HepG2 (cell line): ENCODE measurements around the gene PPP3R1. TPM values are rescaled to one million over a fixed set of nuclear protein-coding genes. Genes with fewer than 3 reads are reported as not detected.

Source experiments
- AGO2 ChIP-seq: fragments of 200-400 bp; formaldehyde crosslinking; optimal IDR thresholded peaks from 2 replicates; pipeline ENCODE3; 2017; ENCODE audit warnings: mild to moderate bottlenecking, low read depth, low read length, moderate library complexity
- CBX2 ChIP-seq, 2 experiments: fragments of 200-600 bp in 1 of 2; sonication (generic); formaldehyde crosslinking in 1 of 2; IDR thresholded peaks; 2 replicates each; pipeline versions ENCODE4 v1.7.0 to v1.8.1; 2018 to 2022; ENCODE audit warnings: low read depth in 2 of 2, low read length in 1 of 2, mild to moderate bottlenecking in 1 of 2, missing genetic modification reagents in 1 of 2
- ELF4 ChIP-seq: sonication (generic); formaldehyde crosslinking; IDR thresholded peaks from 2 replicates; pipeline ENCODE4 v1.5.0; 2020; ENCODE audit warnings: missing genetic modification reagents, mild to moderate bottlenecking, moderate library complexity, borderline replicate concordance
- FLYWCH1 ChIP-seq: sonication (generic); formaldehyde crosslinking; IDR thresholded peaks from 2 replicates; pipeline ENCODE4 v1.8.1; 2023; ENCODE audit warnings: mild to moderate bottlenecking, missing genetic modification reagents
- FOXJ3 ChIP-seq: sonication (generic); formaldehyde crosslinking; IDR thresholded peaks from 2 replicates; pipeline ENCODE4 v1.4.0; 2020; ENCODE audit warnings: missing genetic modification reagents, mild to moderate bottlenecking, borderline replicate concordance
- FOXK1 ChIP-seq: sonication (generic); formaldehyde crosslinking; IDR thresholded peaks from 2 replicates; pipeline ENCODE4 v1.4.0; 2020; ENCODE audit warnings: low read depth, missing genetic modification reagents, borderline replicate concordance
- FOXP1 ChIP-seq, 2 experiments: fragments of 450-650 bp in 1 of 2; IDR thresholded peaks; 2 replicates each; pipeline ENCODE4 v1.6.1; 2017 to 2018; ENCODE audit warnings: antibody characterized with exemption in 1 of 2
- GATAD2A ChIP-seq: IDR thresholded peaks from 2 replicates; pipeline ENCODE4 v1.6.1; 2016
- IKZF1 ChIP-seq: fragments of 450-650 bp; IDR thresholded peaks from 2 replicates; pipeline ENCODE4 v1.7.1; 2016
- KAT7 ChIP-seq: IDR thresholded peaks from 2 replicates; pipeline ENCODE4 v1.6.1; 2018; ENCODE audit warnings: borderline replicate concordance, missing compliant biosample characterization
- KLF11 ChIP-seq: IDR thresholded peaks from 2 replicates; pipeline ENCODE4 v1.6.1; 2016; ENCODE audit warnings: missing compliant biosample characterization
- KLF9 ChIP-seq: IDR thresholded peaks from 2 replicates; pipeline ENCODE4 v1.6.1; 2016; ENCODE audit warnings: low read depth
- MAFF ChIP-seq: IDR thresholded peaks from 2 replicates; pipeline ENCODE4 v1.6.1; 2011; ENCODE audit warnings: low read depth, low read length, improper control_type of control experiment
- MED13 ChIP-seq: sonication (generic); formaldehyde crosslinking; IDR thresholded peaks from 2 replicates; pipeline ENCODE4 v1.5.0; 2020; ENCODE audit warnings: missing genetic modification reagents
- NBN ChIP-seq: fragments of 450-650 bp; conservative IDR thresholded peaks from 2 replicates; pipeline ENCODE4 v1.6.1; 2017
- PAX8 ChIP-seq: sonication (generic); formaldehyde crosslinking; IDR thresholded peaks from 2 replicates; pipeline ENCODE4 v1.8.0; 2022; ENCODE audit warnings: mild to moderate bottlenecking, missing genetic modification reagents, borderline replicate concordance
- PCBP1 ChIP-seq: fragments of 200-400 bp; formaldehyde crosslinking; IDR thresholded peaks from 2 replicates; pipeline ENCODE4 v1.6.1; 2017; ENCODE audit warnings: mild to moderate bottlenecking, low read depth, low read length, borderline replicate concordance
- PITX1 ChIP-seq: sonication (generic); formaldehyde crosslinking; IDR thresholded peaks from 2 replicates; pipeline ENCODE4 v1.5.1; 2020; ENCODE audit warnings: mild to moderate bottlenecking, missing genetic modification reagents
- RARA ChIP-seq: IDR thresholded peaks from 2 replicates; pipeline ENCODE4 v1.6.1; 2016; ENCODE audit warnings: missing genetic modification reagents, missing compliant biosample characterization
- RORA ChIP-seq: sonication (generic); formaldehyde crosslinking; IDR thresholded peaks from 2 replicates; pipeline ENCODE4 v1.5.0; 2020; ENCODE audit warnings: mild to moderate bottlenecking, missing genetic modification reagents, moderate library complexity
- TBL1XR1 ChIP-seq: fragments of 150-350 bp; IDR thresholded peaks from 2 replicates; pipeline ENCODE4 v1.6.1; 2014; ENCODE audit warnings: borderline replicate concordance, low read length; ENCODE audit not compliant: partially characterized antibody
- TMF1 ChIP-seq: sonication (generic); formaldehyde crosslinking; IDR thresholded peaks from 2 replicates; pipeline ENCODE4 v1.8.1; 2022; ENCODE audit warnings: low read depth, missing genetic modification reagents
- WIZ ChIP-seq: sonication (generic); formaldehyde crosslinking; IDR thresholded peaks from 2 replicates; pipeline ENCODE4 v1.5.1; 2020; ENCODE audit warnings: mild to moderate bottlenecking, missing genetic modification reagents
- ZNF235 ChIP-seq: sonication (generic); formaldehyde crosslinking; IDR thresholded peaks from 2 replicates; pipeline ENCODE4 v1.8.1; 2023; ENCODE audit warnings: mild to moderate bottlenecking, missing genetic modification reagents, borderline replicate concordance
- ZNF44 ChIP-seq: sonication (generic); formaldehyde crosslinking; IDR thresholded peaks from 2 replicates; pipeline ENCODE4 v1.5.1; 2020; ENCODE audit warnings: mild to moderate bottlenecking, missing genetic modification reagents
- ZNF569 ChIP-seq: sonication (generic); formaldehyde crosslinking; IDR thresholded peaks from 2 replicates; pipeline ENCODE4 v1.5.0; 2020; ENCODE audit warnings: mild to moderate bottlenecking, missing genetic modification reagents, moderate library complexity, borderline replicate concordance
- ZNF660 ChIP-seq: sonication (generic); formaldehyde crosslinking; IDR thresholded peaks from 2 replicates; pipeline ENCODE4 v1.5.1; 2020; ENCODE audit warnings: mild to moderate bottlenecking, low read depth, missing genetic modification reagents, borderline replicate concordance
- ZNF678 ChIP-seq: sonication (generic); formaldehyde crosslinking; IDR thresholded peaks from 2 replicates; pipeline ENCODE4 v1.4.0; 2020; ENCODE audit warnings: mild to moderate bottlenecking, missing genetic modification reagents
- ZNF782 ChIP-seq: sonication (generic); formaldehyde crosslinking; IDR thresholded peaks from 2 replicates; pipeline ENCODE4 v1.4.0; 2020; ENCODE audit warnings: missing genetic modification reagents, mild to moderate bottlenecking, borderline replicate concordance
- polyA plus RNA-seq, 8 experiments: library from polyadenylated mRNA; depleted of rRNA in 3 of 8; stranded (reverse) in 7 of 8; unstranded in 1 of 8; fragments of >200 nt; fragmentation: Illumina TruSeq in 4 of 8; extraction: Trizol in 4 of 8; gene quantifications; 2 replicates each; pipeline versions ENCODE4 v1.2.1 to v1.2.3, GENCODE V29; 2011 to 2016; ENCODE audit warnings: low read depth in 4 of 8, missing spikeins in 1 of 8, mixed read lengths in 1 of 8; ENCODE audit not compliant: insufficient read depth in 1 of 8
- total RNA-seq, 5 experiments: library from RNA; depleted of rRNA; stranded (reverse); fragments of >200 nt; fragmentation: Illumina TruSeq; extraction: Trizol; gene quantifications; 2 replicates each; pipeline ENCODE4 v1.2.3, GENCODE V29; 2016; ENCODE audit warnings: low read depth in 1 of 5
- TF ChIP-seq, protein P1 (sequence below): sonication (generic); formaldehyde crosslinking; IDR thresholded peaks from 2 replicates; pipeline ENCODE4 v1.5.0; 2020; ENCODE audit warnings: missing genetic modification reagents
- TF ChIP-seq, protein P2 (sequence below): IDR thresholded peaks from 2 replicates; pipeline ENCODE4 v1.6.1; 2016; ENCODE audit warnings: low read depth, borderline replicate concordance
- TF ChIP-seq, protein P3 (sequence below): sonication (generic); formaldehyde crosslinking; IDR thresholded peaks from 2 replicates; pipeline ENCODE4 v1.8.0; 2022; ENCODE audit warnings: low read depth, missing genetic modification reagents

The PPP3R1 gene
- total and polyA plus RNA-seq, 2 of the 13 experiments (the other 11 are each of a cell fraction or from before 2014, with no cell fraction given): 11.6 to 25.7 TPM

DNA sequence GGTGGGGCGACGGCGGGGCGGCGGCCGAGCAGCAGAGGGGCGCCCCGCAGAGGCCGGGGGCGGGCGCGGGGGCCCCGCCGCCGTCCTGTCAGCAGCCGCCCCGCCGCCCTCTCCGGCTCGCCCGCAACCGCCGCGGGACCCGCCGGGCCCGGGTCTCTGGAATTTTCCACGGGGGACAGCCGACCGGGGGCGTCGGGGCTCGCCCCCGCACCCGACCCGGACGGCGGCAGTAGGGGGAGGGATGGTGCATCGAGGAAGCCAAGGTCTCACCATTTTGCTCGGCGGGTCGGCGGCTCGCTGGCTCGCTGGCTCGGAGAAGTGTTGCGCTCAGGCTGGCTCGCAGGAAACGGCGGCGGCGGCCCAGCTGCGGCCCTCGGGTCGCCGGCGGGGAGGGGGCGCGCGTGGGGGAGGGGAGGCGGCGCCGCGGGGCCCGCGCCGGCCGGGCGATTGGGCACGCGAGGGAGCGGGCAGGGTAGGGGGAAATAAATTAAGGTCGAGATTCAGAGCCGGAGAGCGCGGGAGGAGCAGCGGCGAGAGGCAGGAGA is 405 bp downstream of the PPP3R1 start (continued):
- TF ChIP-seq, protein P1, sequence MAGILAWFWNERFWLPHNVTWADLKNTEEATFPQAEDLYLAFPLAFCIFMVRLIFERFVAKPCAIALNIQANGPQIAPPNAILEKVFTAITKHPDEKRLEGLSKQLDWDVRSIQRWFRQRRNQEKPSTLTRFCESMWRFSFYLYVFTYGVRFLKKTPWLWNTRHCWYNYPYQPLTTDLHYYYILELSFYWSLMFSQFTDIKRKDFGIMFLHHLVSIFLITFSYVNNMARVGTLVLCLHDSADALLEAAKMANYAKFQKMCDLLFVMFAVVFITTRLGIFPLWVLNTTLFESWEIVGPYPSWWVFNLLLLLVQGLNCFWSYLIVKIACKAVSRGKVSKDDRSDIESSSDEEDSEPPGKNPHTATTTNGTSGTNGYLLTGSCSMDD: no peak
- TF ChIP-seq ZNF660 (no peak), RORA (CRISPR knock-in tag) (no peak), ZNF235 (0 out of 2 replicates have a peak, but pooled peaks have one; percentile 6), FLYWCH1 (no peak), GATAD2A (CRISPR knock-in tag) (no peak), CBX2 (IDR thresholded peaks at IDR 0.05; ENCODE audit: low read depth, low read length) (no peak), CBX2 (CRISPR knock-in tag; IDR thresholded peaks at IDR 0.05; ENCODE audit: low read depth) (no peak), WIZ (CRISPR knock-in tag) (no peak), PCBP1 (0 out of 2 replicates have a peak, but pooled peaks have one; percentile 16), TBL1XR1 (no peak), PAX8 (CRISPR knock-in tag) (0 out of 2 replicates have a peak, but pooled peaks have one; percentile 71), MAFF (no peak), IKZF1 (no peak), PITX1 (CRISPR knock-in tag) (no peak), RARA (CRISPR knock-in tag) (no peak), FOXP1 (IDR thresholded peaks at IDR 0.05) (no peak), FOXP1 (CRISPR knock-in tag; IDR thresholded peaks at IDR 0.05) (no peak), AGO2 (peak; percentile 50), ZNF782 (CRISPR knock-in tag) (no peak), NBN (no peak), TMF1 (CRISPR knock-in tag) (no peak), KLF11 (CRISPR knock-in tag) (no peak), ZNF569 (no peak), KAT7 (CRISPR knock-in tag) (no peak; the same call in 1 of the 2 replicates), MED13 (CRISPR knock-in tag) (no peak), FOXK1 (CRISPR knock-in tag) (no peak), KLF9 (CRISPR knock-in tag) (0 out of 2 replicates have a peak, but pooled peaks have one; percentile 2), ZNF678 (CRISPR knock-in tag) (no peak), FOXJ3 (CRISPR knock-in tag) (no peak), ZNF44 (CRISPR knock-in tag) (no peak), ELF4 (CRISPR knock-in tag) (no peak)
- TF ChIP-seq, protein P2, sequence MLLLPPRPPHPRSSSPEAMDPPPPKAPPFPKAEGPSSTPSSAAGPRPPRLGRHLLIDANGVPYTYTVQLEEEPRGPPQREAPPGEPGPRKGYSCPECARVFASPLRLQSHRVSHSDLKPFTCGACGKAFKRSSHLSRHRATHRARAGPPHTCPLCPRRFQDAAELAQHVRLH (CRISPR knock-in tag): 0 out of 2 replicates have a peak, but pooled peaks have one; percentile 9
- TF ChIP-seq, protein P3, sequence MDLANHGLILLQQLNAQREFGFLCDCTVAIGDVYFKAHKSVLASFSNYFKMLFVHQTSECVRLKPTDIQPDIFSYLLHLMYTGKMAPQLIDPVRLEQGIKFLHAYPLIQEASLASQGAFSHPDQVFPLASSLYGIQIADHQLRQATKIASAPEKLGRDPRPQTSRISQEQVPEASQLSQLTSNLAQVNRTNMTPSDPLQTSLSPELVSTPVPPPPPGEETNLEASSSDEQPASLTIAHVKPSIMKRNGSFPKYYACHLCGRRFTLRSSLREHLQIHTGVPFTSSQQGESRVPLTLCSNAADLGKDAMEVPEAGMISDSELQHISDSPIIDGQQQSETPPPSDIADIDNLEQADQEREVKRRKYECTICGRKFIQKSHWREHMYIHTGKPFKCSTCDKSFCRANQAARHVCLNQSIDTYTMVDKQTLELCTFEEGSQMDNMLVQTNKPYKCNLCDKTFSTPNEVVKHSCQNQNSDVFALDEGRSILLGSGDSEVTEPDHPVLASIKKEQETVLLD (CRISPR knock-in tag): no peak
